Left ventricle myocardium inferior (tissue), 1 donor: Measurements from ENCODE around the gene HOXA7. TPM values are rescaled to one million over a fixed set of nuclear protein-coding genes. Genes with fewer than 3 reads are reported as not detected.

Experiments
- DNase-seq: peaks from one replicate; pipeline ENCODE4 v3.0.0-alpha.2; 2020
- H3K27ac ChIP-seq: fragments of 200-600 bp; replicated peaks from 2 replicates; pipeline ENCODE4 v1.8.0; 2021
- H3K27me3 ChIP-seq: fragments of 200-600 bp; 2 replicates; pipeline ENCODE4 v1.8.0; 2021; ENCODE audit warnings: low read depth
- H3K36me3 ChIP-seq: fragments of 200-600 bp; 2 replicates; pipeline ENCODE4 v1.8.0; 2021
- H3K4me1 ChIP-seq: fragments of 200-600 bp; 2 replicates; pipeline ENCODE4 v1.8.0; 2021
- H3K4me3 ChIP-seq: fragments of 200-600 bp; 2 replicates; pipeline ENCODE4 v1.8.0; 2021; ENCODE audit warnings: mild to moderate bottlenecking, moderate library complexity
- H3K9me3 ChIP-seq: fragments of 200-600 bp; replicated peaks from 2 replicates; pipeline ENCODE4 v1.8.0; 2021
- CTCF ChIP-seq: fragments of 200-600 bp; IDR thresholded peaks from 2 replicates; pipeline ENCODE4 v1.8.0; 2021; ENCODE audit warnings: antibody characterized with exemption, mild to moderate bottlenecking, borderline replicate concordance
- intact Hi-C: fragments of 100-400 bp; cut with micrococcal nuclease; formaldehyde crosslinking; loops from one replicate; pipeline ENCODE4 v1.11.0; 2022
- total RNA-seq: library from RNA; stranded (reverse); fragmentation: NEBNext Ultra II Directional; extraction: Animal tissue kit (Norgen Biotek cat#: 25700); gene quantifications from one replicate; pipeline ENCODE4 v1.2.1, GENCODE V29; 2021
- donor health status: DM: no; HTN: yes; CAD: no; lungs with severe emphysema.

The HOXA7 gene
- total RNA-seq, 1 donor from 2014 or later, result 0.36 TPM

- Histone ChIP-seq H3K9me3 (no peaks in the 10 kb centered on the region), H3K4me1 (peaks cover 49% of the 10 kb centered on the region), H3K27me3 (peaks cover 100% of the 10 kb centered on the region), H3K36me3 (no peaks in the 10 kb centered on the region), H3K4me3 (peak within 1 kb of the TSS; percentile 64), H3K27ac (peak within 1 kb of the TSS; percentile 47)
- no peak for DNase-seq
- TF ChIP-seq CTCF, result peak; percentile 53
- intact Hi-C loops, result no loop called here
Measured at GRCh38 chr7:27143023-27143949, 13.2 kb downstream of the HOXA7 start, which contains the start of gene HOXA5. Gene HOXA5 (minus strand): TSS chr7:27143681. CDS start chr7:27143607, 74 bp downstream.

- Histone ChIP-seq H3K4me3 (peak overlapping the region; percentile 64), H3K9me3 (no peaks in the 10 kb centered on the region), H3K4me1 (peaks cover 43% of the 10 kb centered on the region), H3K27ac (peak overlapping the region; percentile 47), H3K27me3 (peaks cover 100% of the 10 kb centered on the region), H3K36me3 (no peaks in the 10 kb centered on the region)
- intact Hi-C loops, result no loop called here
- no peak for TF ChIP-seq CTCF
- no peak for DNase-seq
Measured at GRCh38 chr7:27142580-27143022, 13.9 kb downstream of the HOXA7 start.

GRCh38 chr7:27141923-27142579 is 14.4 kb downstream of the HOXA7 start:
- Histone ChIP-seq H3K4me1 (peaks cover 37% of the 10 kb centered on the region), H3K27me3 (peaks cover 100% of the 10 kb centered on the region), H3K9me3 (no peaks in the 10 kb centered on the region), H3K4me3 (peak overlapping the region; percentile 64), H3K36me3 (no peaks in the 10 kb centered on the region), H3K27ac (no peak overlapping the region)
- TF ChIP-seq CTCF, result no peak
- no peak for DNase-seq
- intact Hi-C loops, result no loop called here

- no peaks in the 10 kb centered on the region for H3K9me3 ChIP-seq
- H3K36me3 ChIP-seq, result no peaks in the 10 kb centered on the region
- H3K4me1 ChIP-seq, result peaks cover 37% of the 10 kb centered on the region
- DNase-seq, result no peak
- TF ChIP-seq CTCF, result no peak
- H3K27ac ChIP-seq, result no peak overlapping the region
- intact Hi-C loops, result no loop called here
- peaks cover 100% of the 10 kb centered on the region for H3K27me3 ChIP-seq
- peak overlapping the region; percentile 64 for H3K4me3 ChIP-seq
Measured at GRCh38 chr7:27141137-27141922, 15.1 kb downstream of the HOXA7 start.
